HG03159 (cell line): ENCODE measurements around the gene TSPY4.
"Not testable (repeated sequence)": the region's sequence is repeated elsewhere in the genome, so short reads cannot be mapped to it uniquely, and the experiment has no call there.

Experiments used
- ATAC-seq: cut with Tn5 transposase; IDR thresholded peaks from one replicate; pipeline ENCODE4 v1.9.1; 2021; ENCODE audit warnings: mild to moderate bottlenecking, moderate library complexity; ENCODE audit not compliant: unreplicated experiment

Gene TSPY4

GRCh38 chrY:9337164-9337563 lies at the start of gene TSPY4:
TSS of gene TSPY4 (plus strand) at chrY:9337464. CDS start at chrY:9337510, 46 bp downstream.
- not testable (repeated sequence) for ATAC-seq

- ATAC-seq: no peak
These were observed 16.3 kb upstream of the TSPY4 start for GRCh38 chrY:9320996-9321395.

- ATAC-seq: not testable (repeated sequence)
These were observed 20.2 kb downstream of the TSPY4 start, which contains the start of gene TSPY8 for GRCh38 chrY:9357497-9357896. TSS of gene TSPY8 (plus strand) at chrY:9357797. CDS start at chrY:9357843, 46 bp downstream.
